Astrocyte (in vitro differentiated cells and primary cell): ENCODE measurements around the gene PXT1.

Source experiments
- EZH2 ChIP-seq: IDR thresholded peaks from 2 replicates; pipeline ENCODE4 v1.6.1; 2012; ENCODE audit warnings: mild to moderate bottlenecking, low read length, inconsistent platforms; ENCODE audit not compliant: insufficient read depth
- TF ChIP-seq, protein P1 (sequence below): IDR thresholded peaks from 2 replicates; pipeline ENCODE4 v1.5.1; 2011; ENCODE audit warnings: low read depth, mild to moderate bottlenecking, inconsistent platforms, low read length, moderate library complexity; ENCODE audit not compliant: insufficient read depth

DNA sequence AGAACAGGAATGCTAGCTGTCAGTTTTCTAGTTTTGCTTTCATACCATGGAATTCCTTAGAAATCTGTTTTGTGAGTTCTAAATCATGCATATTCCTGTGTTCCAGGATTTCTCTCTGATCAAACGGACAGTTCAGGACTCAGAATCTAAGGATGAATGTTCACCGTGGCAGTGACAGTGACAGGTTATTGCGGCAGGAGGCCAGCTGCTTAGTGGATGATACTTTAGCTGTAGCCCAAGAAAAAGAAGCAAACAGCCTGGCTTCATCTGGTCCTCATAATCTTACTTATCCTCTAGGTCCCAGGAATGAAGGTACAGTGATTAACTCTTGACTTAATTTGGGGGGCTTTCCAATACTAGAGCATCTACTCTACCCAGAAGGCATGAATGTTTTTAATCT lies 27.3 kb upstream of the PXT1 start:
- TF ChIP-seq, protein P1, sequence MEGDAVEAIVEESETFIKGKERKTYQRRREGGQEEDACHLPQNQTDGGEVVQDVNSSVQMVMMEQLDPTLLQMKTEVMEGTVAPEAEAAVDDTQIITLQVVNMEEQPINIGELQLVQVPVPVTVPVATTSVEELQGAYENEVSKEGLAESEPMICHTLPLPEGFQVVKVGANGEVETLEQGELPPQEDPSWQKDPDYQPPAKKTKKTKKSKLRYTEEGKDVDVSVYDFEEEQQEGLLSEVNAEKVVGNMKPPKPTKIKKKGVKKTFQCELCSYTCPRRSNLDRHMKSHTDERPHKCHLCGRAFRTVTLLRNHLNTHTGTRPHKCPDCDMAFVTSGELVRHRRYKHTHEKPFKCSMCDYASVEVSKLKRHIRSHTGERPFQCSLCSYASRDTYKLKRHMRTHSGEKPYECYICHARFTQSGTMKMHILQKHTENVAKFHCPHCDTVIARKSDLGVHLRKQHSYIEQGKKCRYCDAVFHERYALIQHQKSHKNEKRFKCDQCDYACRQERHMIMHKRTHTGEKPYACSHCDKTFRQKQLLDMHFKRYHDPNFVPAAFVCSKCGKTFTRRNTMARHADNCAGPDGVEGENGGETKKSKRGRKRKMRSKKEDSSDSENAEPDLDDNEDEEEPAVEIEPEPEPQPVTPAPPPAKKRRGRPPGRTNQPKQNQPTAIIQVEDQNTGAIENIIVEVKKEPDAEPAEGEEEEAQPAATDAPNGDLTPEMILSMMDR = no peak
- TF ChIP-seq EZH2 = no peak
